ENCODE data around the gene SCRG1.

SCRG1 gene

DNA sequence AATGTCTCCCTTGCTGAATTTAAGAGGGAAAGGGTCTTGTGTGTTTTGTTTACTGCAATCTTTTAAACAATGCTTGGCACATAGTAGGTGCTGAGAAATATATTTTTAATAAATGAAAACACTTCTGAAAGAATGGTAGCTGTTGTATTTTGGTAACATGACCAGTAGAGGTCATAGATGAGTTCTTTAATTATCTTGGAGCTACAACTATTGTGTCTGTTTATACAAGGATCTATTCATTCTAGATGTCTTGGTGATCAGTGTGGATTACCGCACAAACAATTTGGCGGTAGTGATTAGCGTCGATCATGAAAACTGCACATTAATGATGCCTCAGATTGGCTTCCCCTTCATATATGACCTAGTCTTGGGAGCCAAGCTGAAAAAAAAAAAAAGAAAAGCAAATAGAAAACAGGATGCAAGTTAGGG, 21.4 kb upstream of the SCRG1 start:
- TF ChIP-seq YY1 (IDR thresholded peaks at IDR 0.05; ENCODE audit: insufficient read depth, insufficient read length) (no peak), SUZ12 (IDR thresholded peaks at IDR 0.05; ENCODE audit: extremely low read depth, insufficient read depth, insufficient read length) (no peak), ZNF274 (IDR thresholded peaks at IDR 0.05; ENCODE audit: low read depth, low read length) (no peak)
- Histone ChIP-seq H3K27me3 (ENCODE audit: insufficient read depth, insufficient read length) (no peaks in the 10 kb centered on the region), H3K4me1 (ENCODE audit: insufficient read depth, insufficient read length) (no peaks in the 10 kb centered on the region), H3K9ac (ENCODE audit: insufficient read length, low read depth) (no peak overlapping the region), H3K4me3 (ENCODE audit: insufficient read length, low read depth) (no peak overlapping the region), H3K9me3 (ENCODE audit: insufficient read depth, low read length) (no peaks in the 10 kb centered on the region), H3K36me3 (ENCODE audit: insufficient read depth, insufficient read length, low read length) (no peaks in the 10 kb centered on the region)
- no peak for DNase-seq (ENCODE audit: low read depth, low spot score)

DNA sequence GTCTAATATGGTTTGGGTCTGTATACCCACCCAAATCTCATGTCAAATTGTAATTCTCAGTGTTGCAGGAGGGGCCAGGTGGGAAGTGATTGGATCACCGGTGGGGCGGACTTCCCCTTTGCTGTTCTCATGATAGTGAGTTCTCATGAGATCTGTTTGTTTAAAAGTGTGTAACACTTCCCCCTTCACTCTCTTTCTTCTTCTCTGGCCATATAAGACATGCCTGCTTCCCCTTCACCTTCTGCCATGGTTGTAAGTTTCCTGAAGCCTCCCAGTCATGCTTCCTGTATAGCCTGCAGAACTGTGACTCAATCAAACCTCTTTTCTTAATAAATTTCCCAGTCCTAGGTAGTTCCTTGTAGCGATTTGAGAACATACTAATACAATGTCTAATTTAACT, 19.7 kb upstream of the SCRG1 start:
- no peaks in the 10 kb centered on the region for H3K27me3 ChIP-seq (ENCODE audit: insufficient read depth, insufficient read length)
- no peak for DNase-seq (ENCODE audit: low read depth, low spot score)
- H3K4me1 ChIP-seq (ENCODE audit: insufficient read depth, insufficient read length): no peaks in the 10 kb centered on the region
- TF ChIP-seq ZNF274 (IDR thresholded peaks at IDR 0.05; ENCODE audit: low read depth, low read length) (no peak), YY1 (IDR thresholded peaks at IDR 0.05; ENCODE audit: insufficient read depth, insufficient read length) (no peak), SUZ12 (IDR thresholded peaks at IDR 0.05; ENCODE audit: extremely low read depth, insufficient read depth, insufficient read length) (no peak)
- no peaks in the 10 kb centered on the region for H3K36me3 ChIP-seq (ENCODE audit: insufficient read depth, insufficient read length, low read length)
- no peak overlapping the region for H3K4me3 ChIP-seq (ENCODE audit: insufficient read length, low read depth)
- H3K9ac ChIP-seq (ENCODE audit: insufficient read length, low read depth): no peak overlapping the region
- no peaks in the 10 kb centered on the region for H3K9me3 ChIP-seq (ENCODE audit: insufficient read depth, low read length)

DNA sequence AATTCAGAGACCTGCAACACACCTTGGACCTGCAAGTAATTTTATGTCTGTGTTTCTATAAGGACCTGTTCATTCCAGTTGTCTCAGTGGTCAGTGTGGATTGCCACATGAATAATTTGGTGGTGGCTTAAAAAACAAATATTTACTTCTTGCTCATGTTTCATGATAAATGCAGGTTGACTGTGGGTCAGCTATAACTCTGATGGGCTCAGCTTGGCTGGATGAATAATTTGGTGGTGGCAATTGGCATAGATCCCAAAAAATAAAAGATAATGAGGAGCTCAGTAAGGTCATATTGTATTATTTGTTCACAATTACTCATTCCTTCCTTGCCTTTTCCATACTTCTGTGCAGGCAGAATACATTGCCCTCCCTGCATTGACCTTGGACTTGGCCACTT, 18.9 kb upstream of the SCRG1 start:
- Histone ChIP-seq H3K4me1 (ENCODE audit: insufficient read depth, insufficient read length) (no peaks in the 10 kb centered on the region), H3K9me3 (ENCODE audit: insufficient read depth, low read length) (no peaks in the 10 kb centered on the region), H3K4me3 (ENCODE audit: insufficient read length, low read depth) (no peak overlapping the region), H3K36me3 (ENCODE audit: insufficient read depth, insufficient read length, low read length) (no peaks in the 10 kb centered on the region), H3K9ac (ENCODE audit: insufficient read length, low read depth) (no peak overlapping the region), H3K27me3 (ENCODE audit: insufficient read depth, insufficient read length) (no peaks in the 10 kb centered on the region)
- no peak for TF ChIP-seq ZNF274 (IDR thresholded peaks at IDR 0.05; ENCODE audit: low read depth, low read length)
- TF ChIP-seq SUZ12 (IDR thresholded peaks at IDR 0.05; ENCODE audit: extremely low read depth, insufficient read depth, insufficient read length): no peak
- TF ChIP-seq YY1 (IDR thresholded peaks at IDR 0.05; ENCODE audit: insufficient read depth, insufficient read length): no peak
- no peak for DNase-seq (ENCODE audit: low read depth, low spot score)

DNA sequence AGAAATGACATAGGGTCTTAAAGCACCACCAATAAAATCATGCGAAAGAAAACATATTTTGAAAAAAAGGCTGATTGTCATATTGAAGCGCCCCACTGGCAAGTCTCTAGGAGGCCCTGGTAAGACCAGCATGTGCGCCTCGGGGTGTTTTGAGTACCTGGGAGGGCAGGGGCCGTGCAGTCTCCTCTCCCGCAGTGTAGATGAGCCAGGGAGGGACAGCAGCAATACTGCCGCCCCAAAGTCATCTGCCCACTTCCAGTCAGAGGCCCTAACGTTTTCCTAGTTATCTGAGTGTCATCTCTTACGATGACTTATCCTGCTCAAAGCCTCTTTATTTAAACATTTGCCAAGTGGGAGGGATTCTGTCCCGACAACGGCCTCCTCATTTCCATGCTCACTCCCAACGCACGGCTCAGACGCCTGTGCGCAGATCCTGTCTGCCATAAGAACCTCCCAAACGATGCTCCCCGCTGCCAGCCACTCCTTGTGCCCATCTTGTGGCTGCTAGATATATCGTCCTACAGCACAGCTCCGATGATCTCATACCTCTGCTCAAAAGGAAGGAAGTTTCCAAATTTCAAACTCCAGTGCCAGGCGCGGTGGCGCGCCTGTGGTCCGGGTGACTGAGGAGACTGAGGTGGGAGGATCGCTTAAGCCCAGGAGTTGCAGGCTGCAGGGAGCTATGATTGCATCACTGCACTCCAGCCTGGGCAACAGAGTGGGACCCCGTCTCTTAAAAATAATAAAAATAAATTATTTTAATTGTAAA, 17.2 kb upstream of the SCRG1 start:
- TF ChIP-seq YY1 (IDR thresholded peaks at IDR 0.05; ENCODE audit: insufficient read depth, insufficient read length) (no peak), SUZ12 (IDR thresholded peaks at IDR 0.05; ENCODE audit: extremely low read depth, insufficient read depth, insufficient read length) (no peak), ZNF274 (IDR thresholded peaks at IDR 0.05; ENCODE audit: low read depth, low read length) (no peak)
- H3K36me3 ChIP-seq (ENCODE audit: insufficient read depth, insufficient read length, low read length): no peaks in the 10 kb centered on the region
- no peaks in the 10 kb centered on the region for H3K27me3 ChIP-seq (ENCODE audit: insufficient read depth, insufficient read length)
- H3K4me1 ChIP-seq (ENCODE audit: insufficient read depth, insufficient read length): no peaks in the 10 kb centered on the region
- H3K9me3 ChIP-seq (ENCODE audit: insufficient read depth, low read length): no peaks in the 10 kb centered on the region
- no peak overlapping the region for H3K4me3 ChIP-seq (ENCODE audit: insufficient read length, low read depth)
- no peak for DNase-seq (ENCODE audit: low read depth, low spot score)
- no peak overlapping the region for H3K9ac ChIP-seq (ENCODE audit: insufficient read length, low read depth)

DNA sequence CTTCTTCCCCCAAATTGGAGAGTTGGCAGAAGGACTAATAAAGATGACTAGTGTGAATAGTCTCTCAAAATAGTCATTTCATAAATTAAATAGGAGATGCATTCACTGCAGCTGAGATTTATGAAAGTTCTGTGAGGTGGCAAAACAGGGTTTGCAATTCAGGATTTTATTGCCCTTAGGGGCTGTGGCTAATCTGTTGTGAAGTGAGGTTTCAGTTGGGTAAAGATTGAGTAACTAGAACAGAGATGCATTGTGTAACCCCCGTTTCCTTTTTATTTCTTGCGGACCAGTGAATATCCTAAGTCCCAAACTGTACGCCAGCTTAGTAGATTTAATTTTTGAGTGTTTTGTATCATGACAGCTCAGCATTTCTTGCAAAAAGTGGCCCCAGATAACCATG, 16.2 kb upstream of the SCRG1 start:
- Histone ChIP-seq H3K9ac (ENCODE audit: insufficient read length, low read depth) (no peak overlapping the region), H3K4me1 (ENCODE audit: insufficient read depth, insufficient read length) (no peaks in the 10 kb centered on the region), H3K9me3 (ENCODE audit: insufficient read depth, low read length) (no peaks in the 10 kb centered on the region), H3K27me3 (ENCODE audit: insufficient read depth, insufficient read length) (no peaks in the 10 kb centered on the region), H3K36me3 (ENCODE audit: insufficient read depth, insufficient read length, low read length) (no peaks in the 10 kb centered on the region), H3K4me3 (ENCODE audit: insufficient read length, low read depth) (no peak overlapping the region)
- no peak for DNase-seq (ENCODE audit: low read depth, low spot score)
- TF ChIP-seq ZNF274 (IDR thresholded peaks at IDR 0.05; ENCODE audit: low read depth, low read length) (no peak), YY1 (IDR thresholded peaks at IDR 0.05; ENCODE audit: insufficient read depth, insufficient read length) (no peak), SUZ12 (IDR thresholded peaks at IDR 0.05; ENCODE audit: extremely low read depth, insufficient read depth, insufficient read length) (no peak)

DNA sequence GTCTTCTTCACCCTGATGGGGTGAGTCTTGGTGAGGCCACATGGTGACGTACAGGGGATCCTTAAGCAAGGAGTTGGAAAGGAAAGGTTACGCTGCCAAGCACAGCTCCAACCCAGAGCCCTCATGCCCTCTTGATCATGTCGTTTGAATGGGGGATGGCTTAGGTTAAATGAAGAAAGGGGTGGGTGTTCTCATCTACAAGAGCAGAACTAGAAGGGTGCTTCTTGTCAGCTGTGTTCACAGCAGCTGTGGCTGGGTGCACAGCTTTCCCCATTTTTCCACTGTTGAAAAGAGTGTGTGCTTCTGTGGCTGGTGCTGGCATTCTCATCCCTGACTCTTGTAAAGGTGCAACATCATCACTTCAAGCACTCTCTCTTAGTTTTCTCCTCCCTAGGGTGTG, 15.5 kb upstream of the SCRG1 start:
- H3K4me3 ChIP-seq (ENCODE audit: insufficient read length, low read depth): no peak overlapping the region
- TF ChIP-seq YY1 (IDR thresholded peaks at IDR 0.05; ENCODE audit: insufficient read depth, insufficient read length) (no peak), SUZ12 (IDR thresholded peaks at IDR 0.05; ENCODE audit: extremely low read depth, insufficient read depth, insufficient read length) (no peak), ZNF274 (IDR thresholded peaks at IDR 0.05; ENCODE audit: low read depth, low read length) (no peak)
- no peaks in the 10 kb centered on the region for H3K4me1 ChIP-seq (ENCODE audit: insufficient read depth, insufficient read length)

DNA sequence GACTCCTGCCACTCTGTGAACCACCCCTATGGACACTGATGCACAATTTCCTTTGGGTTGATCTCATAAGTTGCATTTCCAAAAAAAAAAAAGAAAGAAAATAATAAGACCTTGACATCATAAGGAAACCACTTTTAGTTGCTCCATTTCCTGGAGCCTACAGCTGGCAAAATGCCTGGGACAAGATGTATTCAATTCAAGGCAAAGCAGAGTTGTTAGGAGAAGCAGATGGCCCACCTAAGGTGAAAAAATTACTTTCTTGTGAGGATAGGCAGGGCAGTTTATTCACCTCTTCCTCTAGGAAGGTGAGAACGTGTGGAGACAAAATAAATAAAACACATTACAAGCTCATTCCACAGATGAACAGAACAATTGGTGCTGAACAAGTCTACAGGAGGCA, 14.1 kb upstream of the SCRG1 start:
- Histone ChIP-seq H3K27me3 (ENCODE audit: insufficient read depth, insufficient read length) (no peaks in the 10 kb centered on the region), H3K4me3 (ENCODE audit: insufficient read length, low read depth) (no peak overlapping the region), H3K36me3 (ENCODE audit: insufficient read depth, insufficient read length, low read length) (no peaks in the 10 kb centered on the region), H3K4me1 (ENCODE audit: insufficient read depth, insufficient read length) (no peaks in the 10 kb centered on the region), H3K9me3 (ENCODE audit: insufficient read depth, low read length) (no peaks in the 10 kb centered on the region), H3K9ac (ENCODE audit: insufficient read length, low read depth) (no peak overlapping the region)
- DNase-seq (ENCODE audit: low read depth, low spot score): no peak
- TF ChIP-seq ZNF274 (IDR thresholded peaks at IDR 0.05; ENCODE audit: low read depth, low read length) (no peak), SUZ12 (IDR thresholded peaks at IDR 0.05; ENCODE audit: extremely low read depth, insufficient read depth, insufficient read length) (no peak), YY1 (IDR thresholded peaks at IDR 0.05; ENCODE audit: insufficient read depth, insufficient read length) (no peak)

More for the DNA sequence above, 15.5 kb upstream of the SCRG1 start:
- DNase-seq (ENCODE audit: low read depth, low spot score): no peak
- no peaks in the 10 kb centered on the region for H3K27me3 ChIP-seq (ENCODE audit: insufficient read depth, insufficient read length)
- no peaks in the 10 kb centered on the region for H3K9me3 ChIP-seq (ENCODE audit: insufficient read depth, low read length)
- no peak overlapping the region for H3K9ac ChIP-seq (ENCODE audit: insufficient read length, low read depth)
- no peaks in the 10 kb centered on the region for H3K36me3 ChIP-seq (ENCODE audit: insufficient read depth, insufficient read length, low read length)

Measured in NT2/D1 (cell line).